Left lung (tissue), 10 donors: Measurements from ENCODE around the gene NPIPA1. TPM values are rescaled to one million over a fixed set of nuclear protein-coding genes. Genes with fewer than 3 reads are reported as not detected.
"Not testable (repeated sequence)": the region's sequence is repeated elsewhere in the genome, so short reads cannot be mapped to it uniquely, and the experiment has no call there.

ENCODE experiments used
- ATAC-seq: fragments of 200-7000 bp; cut with Tn5 transposase; one replicate; pipeline ENCODE4 v1.9.1; 2020; ENCODE audit warnings: moderate library complexity
- DNase-seq, 4 donors: peaks; one replicate each; pipeline ENCODE4 v3.0.0-alpha.2; 2013 to 2020
- H3K27ac ChIP-seq, 2 donors: fragments of 200-600 bp; sonication (generic) in 1 of 2; one replicate each; pipeline versions ENCODE4 v1.5.0 to v1.8.0; 2020 to 2021
- H3K27me3 ChIP-seq, 2 donors: fragments of 200-600 bp; sonication (generic) in 1 of 2; one replicate each; pipeline versions ENCODE4 v1.5.0 to v1.8.0; 2020 to 2021
- H3K36me3 ChIP-seq, 2 donors: fragments of 200-600 bp; sonication (generic) in 1 of 2; one replicate each; pipeline versions ENCODE4 v1.5.0 to v1.8.0; 2020 to 2021
- H3K4me1 ChIP-seq, 2 donors: fragments of 200-600 bp; one replicate each; pipeline ENCODE4 v1.8.0; 2021
- H3K4me3 ChIP-seq, 2 donors: fragments of 200-600 bp; sonication (generic) in 1 of 2; one replicate each; pipeline versions ENCODE4 v1.5.0 to v1.8.0; 2020 to 2021; ENCODE audit warnings: mild to moderate bottlenecking in 1 of 2
- H3K9me3 ChIP-seq, 2 donors: fragments of 200-600 bp; sonication (generic) in 1 of 2; one replicate each; pipeline versions ENCODE4 v1.5.0 to v1.8.0; 2020 to 2021
- CTCF ChIP-seq, 2 donors: fragments of 200-600 bp; sonication (generic) in 1 of 2; IDR thresholded peaks; one replicate each; pipeline versions ENCODE4 v1.5.0 to v1.8.0; 2021; ENCODE audit warnings: antibody characterized with exemption in 2 of 2
- intact Hi-C, 2 donors: fragments of 100-400 bp; cut with DNase I; formaldehyde crosslinking; loops; one replicate each; pipeline versions ENCODE4 v1.11.2 to v1.14.2; 2022
- polyA plus RNA-seq, 6 donors: library from polyadenylated mRNA; unstranded; fragments of 120-200 nt; gene quantifications; one replicate each; pipeline ENCODE4 v1.2.1, GENCODE V29; 2013; ENCODE audit not compliant: insufficient read length in 6 of 6
- total RNA-seq, 2 donors: library from RNA; stranded (reverse); fragmentation: NEBNext Ultra II Directional; extraction: Animal tissue kit (Norgen Biotek cat#: 25700); gene quantifications; one replicate each; pipeline ENCODE4 v1.2.1, GENCODE V29; 2021
- donor health status: DM: no; HTN: yes; CAD: no.
- donor health status: DM: no; HTN: no; CAD: no.

Gene NPIPA1
- total and polyA plus RNA-seq, 8 donors = 79.2 to 217 (median 144) TPM

GRCh38 chr16:14975418-14976194 lies 38.4 kb downstream of the NPIPA1 start:
- intact Hi-C loops, H3K36me3 ChIP-seq, H3K9me3 ChIP-seq, H3K27me3 ChIP-seq: not testable (repeated sequence)
- peak; percentile 11 to 44 for TF ChIP-seq CTCF (IDR thresholded peaks at IDR 0.05)
- peak overlapping the region; percentile 92 to 95 for H3K27ac ChIP-seq
- H3K4me1 ChIP-seq = peaks cover 0 to 36% of the 10 kb centered on the region in 2 donors
- H3K4me3 ChIP-seq = peak overlapping the region; percentile 78 to 99
- ATAC-seq (peak; percentile 58), DNase-seq (peak in 3 of 4 donors; percentile 15 to 91 (median 74))

- H3K9me3 ChIP-seq, H3K4me3 ChIP-seq, ATAC-seq, H3K36me3 ChIP-seq, DNase-seq, H3K27me3 ChIP-seq, intact Hi-C loops, H3K27ac ChIP-seq: not testable (repeated sequence)
- H3K4me1 ChIP-seq = peaks cover 0 to 38% of the 10 kb centered on the region in 2 donors
Observed at GRCh38 chr16:14976971-14977736, 39.9 kb downstream of the NPIPA1 start.

- peaks cover 0 to 41% of the 10 kb centered on the region in 2 donors for H3K4me1 ChIP-seq
- H3K4me3 ChIP-seq, H3K27me3 ChIP-seq, ATAC-seq, H3K36me3 ChIP-seq, H3K9me3 ChIP-seq, H3K27ac ChIP-seq, intact Hi-C loops, DNase-seq: not testable (repeated sequence)
Observed at GRCh38 chr16:14978281-14978680, 41.0 kb downstream of the NPIPA1 start.

- ATAC-seq, H3K27ac ChIP-seq, intact Hi-C loops, H3K4me3 ChIP-seq, DNase-seq, H3K36me3 ChIP-seq, H3K27me3 ChIP-seq, H3K9me3 ChIP-seq: not testable (repeated sequence)
- peaks cover 0 to 39% of the 10 kb centered on the region in 2 donors for H3K4me1 ChIP-seq
Observed at GRCh38 chr16:14978908-14979307, 41.7 kb downstream of the NPIPA1 start.

- H3K9me3 ChIP-seq, H3K27ac ChIP-seq, H3K27me3 ChIP-seq, H3K4me3 ChIP-seq, ATAC-seq, intact Hi-C loops, DNase-seq: not testable (repeated sequence)
- Histone ChIP-seq H3K36me3 (peaks cover 0 to 18% of the 10 kb centered on the region in 2 donors), H3K4me1 (peaks cover 0 to 27% of the 10 kb centered on the region in 2 donors)
Observed at GRCh38 chr16:14981234-14981633, 44.0 kb downstream of the NPIPA1 start.

- H3K9me3 ChIP-seq, H3K27ac ChIP-seq, H3K4me3 ChIP-seq, intact Hi-C loops, DNase-seq, H3K27me3 ChIP-seq: not testable (repeated sequence)
- peak; percentile 32 for ATAC-seq
- Histone ChIP-seq H3K36me3 (peaks cover 0 to 25% of the 10 kb centered on the region in 2 donors), H3K4me1 (peaks cover 0 to 15% of the 10 kb centered on the region in 2 donors)
Observed at GRCh38 chr16:14982521-14982920, 45.3 kb downstream of the NPIPA1 start.

GRCh38 chr16:14988092-14988491 lies 50.8 kb downstream of the NPIPA1 start:
- H3K4me3 ChIP-seq, ATAC-seq, H3K27me3 ChIP-seq, H3K27ac ChIP-seq, DNase-seq, H3K4me1 ChIP-seq, intact Hi-C loops, H3K9me3 ChIP-seq: not testable (repeated sequence)
- peaks cover 0 to 45% of the 10 kb centered on the region in 2 donors for H3K36me3 ChIP-seq

GRCh38 chr16:14988661-14989191 lies 51.5 kb downstream of the NPIPA1 start:
- H3K36me3 ChIP-seq = peaks cover 0 to 45% of the 10 kb centered on the region in 2 donors
- intact Hi-C loops = not testable (repeated sequence)

GRCh38 chr16:14989291-14990281 lies 52.3 kb downstream of the NPIPA1 start:
- intact Hi-C loops, H3K27me3 ChIP-seq, H3K4me3 ChIP-seq, H3K4me1 ChIP-seq, H3K9me3 ChIP-seq, H3K27ac ChIP-seq: not testable (repeated sequence)
- ATAC-seq (peak; percentile 15), DNase-seq (peak in 1 of 4 donors; percentile 82)
- peaks cover 0 to 44% of the 10 kb centered on the region in 2 donors for H3K36me3 ChIP-seq

More at GRCh38 chr16:14988661-14989191, 51.5 kb downstream of the NPIPA1 start:
- DNase-seq, H3K4me3 ChIP-seq, H3K27ac ChIP-seq, H3K9me3 ChIP-seq, H3K4me1 ChIP-seq, ATAC-seq, H3K27me3 ChIP-seq: not testable (repeated sequence)

GRCh38 chr16:14993277-14994151 lies 56.3 kb downstream of the NPIPA1 start:
- H3K27me3 ChIP-seq, intact Hi-C loops: not testable (repeated sequence)

More at GRCh38 chr16:14993277-14994151, 56.3 kb downstream of the NPIPA1 start:
- DNase-seq, ATAC-seq, H3K4me1 ChIP-seq, H3K27ac ChIP-seq, H3K9me3 ChIP-seq, H3K4me3 ChIP-seq: not testable (repeated sequence)
- peaks cover 0 to 19% of the 10 kb centered on the region in 2 donors for H3K36me3 ChIP-seq
